Mononuclear cell (primary cell): ENCODE data around the gene AIPL1. TPM values are rescaled to one million over a fixed set of nuclear protein-coding genes. Genes with fewer than 3 reads are reported as not detected.

ENCODE experiments used
- H3K27me3 ChIP-seq: 2 replicates; pipeline ENCODE4 v1.6.0; 2011; ENCODE audit warnings: low read length, control low read depth; ENCODE audit not compliant: insufficient read depth
- H3K4me1 ChIP-seq: 2 replicates; pipeline ENCODE4 v1.5.1; 2011; ENCODE audit warnings: mild to moderate bottlenecking, low read length, control low read depth; ENCODE audit not compliant: insufficient read depth
- H3K4me3 ChIP-seq: 2 replicates; pipeline ENCODE4 v1.5.1; 2011; ENCODE audit warnings: mild to moderate bottlenecking, low read length, moderate library complexity
- H3K9me3 ChIP-seq: 2 replicates; pipeline ENCODE4 v1.5.1; 2011; ENCODE audit warnings: low read depth, mild to moderate bottlenecking, control low read depth, low read length
- total RNA-seq: library from RNA; depleted of rRNA; stranded (reverse); fragments of >200 nt; gene quantifications from one replicate; pipeline ENCODE4 v1.2.3, GENCODE V29; 2012

AIPL1 gene
- total RNA-seq, 1 donor, result under 0.01 TPM

DNA sequence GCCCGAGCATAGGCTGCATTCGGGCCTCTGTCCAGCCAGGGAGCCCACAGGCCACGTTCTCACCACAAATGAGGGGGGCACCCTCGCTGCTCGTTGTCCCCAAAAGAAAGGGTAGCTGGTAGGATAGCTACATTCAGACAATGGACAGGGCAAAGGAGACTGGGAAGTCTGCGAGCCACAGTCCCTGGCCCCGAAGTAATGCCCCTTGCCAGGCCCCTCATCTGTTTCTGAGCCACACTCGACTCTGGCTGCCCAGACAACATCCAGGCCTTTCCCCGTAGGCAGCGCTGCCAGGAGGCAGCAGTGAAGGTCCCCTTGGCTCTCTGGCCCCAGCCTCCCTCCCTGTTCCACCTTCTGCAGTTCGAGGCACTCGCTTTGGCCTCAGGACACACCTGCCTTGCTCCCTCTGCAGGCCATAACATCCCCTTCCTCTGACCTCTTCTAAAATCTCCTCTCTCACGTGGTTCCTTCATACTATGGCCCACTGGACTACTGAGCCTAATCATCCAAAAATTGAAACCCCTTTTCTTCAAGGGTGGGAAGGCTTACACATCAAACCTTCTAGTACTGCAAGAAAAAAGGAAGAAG, 12.2 kb downstream of the AIPL1 start:
- no peaks in the 10 kb centered on the region for H3K9me3 ChIP-seq
- H3K27me3 ChIP-seq, result peaks cover 3% of the 10 kb centered on the region
- H3K4me3 ChIP-seq, result no peak overlapping the region
- peaks cover 12% of the 10 kb centered on the region for H3K4me1 ChIP-seq

DNA sequence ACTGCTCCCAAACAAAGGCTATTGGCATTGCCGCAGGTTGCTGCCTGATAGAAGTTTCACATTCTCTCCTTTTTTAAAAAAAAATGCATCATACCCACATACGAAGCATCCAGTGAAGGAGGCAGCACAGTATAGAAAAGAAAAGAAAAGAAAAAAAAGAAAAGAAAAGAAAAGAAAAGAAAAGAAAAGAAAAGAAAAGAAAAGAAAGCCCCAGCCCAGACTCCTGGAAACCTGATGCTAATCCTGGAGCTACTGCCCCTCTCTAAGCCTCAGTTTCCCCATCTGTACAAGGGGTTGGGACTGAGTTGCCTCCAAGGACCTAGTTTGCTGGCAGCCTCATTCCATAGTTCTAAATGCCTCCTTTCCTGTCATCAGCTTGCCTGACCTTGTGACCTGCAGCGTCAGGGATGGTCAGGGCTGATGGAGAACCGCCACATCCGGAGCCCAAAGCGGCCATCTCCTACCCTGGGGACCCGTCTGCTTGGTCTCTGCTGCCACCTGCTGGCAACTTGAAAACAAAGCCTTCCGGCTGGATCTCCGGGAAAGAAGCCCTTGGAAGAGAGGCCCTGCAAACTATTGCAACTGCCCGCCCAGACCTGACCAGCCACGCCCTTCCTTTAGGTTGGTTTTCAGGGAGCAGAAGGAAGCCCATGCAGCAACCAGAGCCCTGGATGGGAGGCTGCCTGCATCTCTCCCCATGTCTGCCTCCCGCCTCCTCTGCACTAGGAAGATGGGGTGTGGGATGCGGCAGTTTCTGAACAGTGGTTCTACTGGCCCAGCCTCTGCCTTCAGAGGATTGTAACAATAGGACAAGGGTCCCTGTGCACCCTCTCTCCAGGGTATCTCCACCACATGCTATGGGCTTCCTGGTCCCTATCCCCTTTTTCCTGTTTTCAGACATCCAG, 13.0 kb downstream of the AIPL1 start:
- Histone ChIP-seq H3K27me3 (peaks cover 3% of the 10 kb centered on the region), H3K9me3 (no peaks in the 10 kb centered on the region), H3K4me1 (peaks cover 4% of the 10 kb centered on the region), H3K4me3 (no peak overlapping the region)

DNA sequence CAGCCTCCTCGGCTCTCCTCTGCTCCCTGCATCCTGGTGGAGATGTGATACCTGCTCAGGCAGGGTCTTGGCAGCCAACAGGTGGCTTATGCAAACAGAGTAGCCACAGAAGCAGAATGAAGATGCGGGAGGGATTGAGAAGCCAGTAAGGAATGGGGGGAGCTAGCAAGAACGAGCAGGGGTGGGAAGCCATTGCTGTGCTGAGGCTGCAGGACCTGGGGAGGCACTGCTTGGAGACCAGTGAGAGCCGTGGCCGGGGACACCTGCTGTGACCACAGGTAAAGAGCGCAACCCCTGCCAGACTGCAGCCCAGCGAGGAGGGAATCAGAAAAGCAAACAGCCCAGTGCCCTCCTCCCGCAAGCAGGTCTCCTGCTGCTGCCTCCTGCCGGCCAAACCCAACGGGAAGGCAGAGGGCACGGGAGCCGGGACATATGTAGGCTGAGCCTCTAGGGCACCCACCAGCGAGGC, 14.7 kb downstream of the AIPL1 start:
- H3K27me3 ChIP-seq, result peaks cover 3% of the 10 kb centered on the region
- H3K4me1 ChIP-seq, result no peaks in the 10 kb centered on the region
- H3K4me3 ChIP-seq, result no peak overlapping the region
- H3K9me3 ChIP-seq, result no peaks in the 10 kb centered on the region

DNA sequence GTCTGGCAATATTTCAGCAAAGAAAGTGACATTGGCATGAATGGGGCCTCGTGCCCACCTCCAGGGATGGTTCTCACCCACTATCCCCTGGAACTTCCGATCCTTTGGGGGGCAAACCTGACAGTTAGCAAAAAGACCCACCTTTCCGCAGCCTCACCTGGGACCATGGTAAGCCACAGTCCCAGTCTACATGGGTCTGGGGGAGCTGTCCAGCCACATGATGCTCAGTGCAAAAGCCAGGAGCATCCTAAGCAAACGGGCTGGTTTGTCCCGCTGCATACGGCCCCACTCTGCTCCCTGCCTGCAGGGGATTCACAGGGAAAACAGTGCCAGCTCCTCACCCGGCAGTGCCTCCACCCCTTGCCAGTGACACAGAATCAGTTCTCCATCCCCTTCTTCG, 19.3 kb downstream of the AIPL1 start:
- H3K27me3 ChIP-seq, result no peaks in the 10 kb centered on the region
- no peaks in the 10 kb centered on the region for H3K4me1 ChIP-seq
- no peak overlapping the region for H3K4me3 ChIP-seq

DNA sequence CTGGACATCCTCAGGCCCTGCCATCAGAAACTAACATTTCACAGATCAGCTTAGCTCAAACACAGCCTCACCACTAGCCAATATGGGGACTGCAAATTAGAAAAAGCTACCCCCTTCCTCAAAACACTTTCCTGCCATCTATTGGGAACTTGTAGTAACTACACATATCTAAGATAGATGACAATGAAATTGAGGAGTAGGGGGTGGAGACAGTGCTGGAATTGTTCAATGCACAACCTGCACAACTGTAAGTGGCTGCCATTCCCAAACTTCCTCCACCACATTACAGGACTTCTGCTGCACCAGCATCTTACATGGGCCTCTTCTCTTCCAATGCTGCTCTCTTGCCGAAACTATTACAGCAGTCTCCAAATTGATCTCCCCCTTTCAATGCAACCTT, 21.9 kb downstream of the AIPL1 start:
- H3K9me3 ChIP-seq, result no peaks in the 10 kb centered on the region
- no peaks in the 10 kb centered on the region for H3K27me3 ChIP-seq
- no peaks in the 10 kb centered on the region for H3K4me1 ChIP-seq
- no peak overlapping the region for H3K4me3 ChIP-seq

More for the DNA sequence above, 19.3 kb downstream of the AIPL1 start:
- H3K9me3 ChIP-seq, result no peaks in the 10 kb centered on the region

DNA sequence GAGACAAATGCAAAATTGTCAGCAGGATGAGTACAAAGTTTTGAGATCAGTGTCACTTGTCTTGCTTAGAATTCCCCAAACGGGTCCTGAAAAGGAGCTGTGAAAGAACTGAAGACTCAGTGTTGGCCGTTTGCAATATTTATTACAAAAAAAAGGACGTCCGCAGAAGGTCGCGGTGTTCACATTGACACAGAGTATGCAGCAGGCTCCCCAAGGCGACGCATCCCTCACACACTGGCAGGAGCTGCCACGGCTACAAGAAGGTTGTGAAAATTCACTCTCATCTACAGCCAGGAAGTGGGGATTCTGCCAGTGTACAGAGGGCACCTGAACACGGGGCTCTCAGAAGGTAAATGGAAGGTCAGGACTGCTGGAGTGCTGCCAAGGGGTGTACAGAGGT, 26.2 kb downstream of the AIPL1 start:
- H3K27me3 ChIP-seq, result no peaks in the 10 kb centered on the region
- no peaks in the 10 kb centered on the region for H3K4me1 ChIP-seq
- H3K9me3 ChIP-seq, result no peaks in the 10 kb centered on the region
- H3K4me3 ChIP-seq, result no peak overlapping the region

DNA sequence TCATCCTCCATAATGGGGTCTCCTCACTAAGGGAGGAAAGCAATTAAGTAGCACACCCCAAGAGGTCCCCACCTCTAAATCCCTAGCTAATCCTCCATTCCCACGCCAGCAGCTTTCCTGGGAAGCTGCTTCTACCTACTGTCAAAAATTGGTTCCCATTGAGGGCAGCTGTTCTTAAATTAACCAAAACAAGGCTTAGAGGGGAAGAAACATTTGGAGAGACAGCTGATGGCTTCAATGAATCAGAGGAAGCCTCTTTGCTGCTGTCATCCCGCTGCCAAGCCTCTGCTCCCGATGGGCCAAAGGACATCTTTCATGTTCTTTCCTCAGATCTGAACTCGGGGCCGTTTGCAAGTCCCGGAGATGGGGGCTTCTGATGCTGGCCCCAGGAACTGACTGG, 26.6 kb downstream of the AIPL1 start:
- Histone ChIP-seq H3K27me3 (no peaks in the 10 kb centered on the region), H3K4me3 (no peak overlapping the region), H3K4me1 (no peaks in the 10 kb centered on the region), H3K9me3 (no peaks in the 10 kb centered on the region)

DNA sequence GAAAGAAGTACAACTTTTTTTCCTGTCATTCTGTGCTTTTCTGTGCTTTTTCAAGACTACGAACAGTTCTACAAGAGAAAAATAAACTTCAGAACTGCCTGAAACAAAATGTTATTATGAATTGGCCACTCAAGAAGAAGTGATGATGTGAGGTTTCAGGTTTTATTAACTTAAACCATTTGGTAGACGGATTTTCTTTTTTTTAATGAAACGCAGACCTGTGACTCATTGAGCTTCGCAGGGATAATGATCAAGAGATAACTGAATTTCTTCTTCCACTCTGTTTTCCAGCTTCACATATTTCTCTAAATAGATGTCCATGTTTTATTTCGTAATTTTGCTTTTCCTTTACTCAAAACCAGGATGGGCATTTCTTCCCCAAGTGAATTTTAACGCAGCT, 32.7 kb downstream of the AIPL1 start:
- Histone ChIP-seq H3K27me3 (no peaks in the 10 kb centered on the region), H3K4me1 (no peaks in the 10 kb centered on the region), H3K9me3 (no peaks in the 10 kb centered on the region), H3K4me3 (no peak overlapping the region)

DNA sequence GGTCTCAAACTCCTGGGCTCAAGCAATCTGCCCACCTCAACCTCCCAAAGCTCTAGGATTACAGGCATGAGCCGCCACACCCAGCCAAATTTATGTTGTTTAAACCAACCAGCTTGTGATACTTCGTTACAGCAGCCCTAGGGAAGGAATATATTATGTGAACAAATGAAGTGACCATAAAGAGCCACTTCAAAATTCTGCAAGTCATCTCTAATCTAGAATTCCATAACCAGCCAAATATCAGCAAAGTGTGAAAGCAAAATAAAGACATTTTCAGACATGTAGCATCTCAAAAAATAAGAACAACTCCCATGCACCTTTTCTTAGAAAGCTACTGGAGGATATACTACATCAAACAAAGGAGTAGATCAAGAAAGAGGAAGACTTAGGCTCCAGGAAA, 36.0 kb downstream of the AIPL1 start:
- Histone ChIP-seq H3K4me3 (no peak overlapping the region), H3K27me3 (no peaks in the 10 kb centered on the region), H3K4me1 (no peaks in the 10 kb centered on the region), H3K9me3 (no peaks in the 10 kb centered on the region)

DNA sequence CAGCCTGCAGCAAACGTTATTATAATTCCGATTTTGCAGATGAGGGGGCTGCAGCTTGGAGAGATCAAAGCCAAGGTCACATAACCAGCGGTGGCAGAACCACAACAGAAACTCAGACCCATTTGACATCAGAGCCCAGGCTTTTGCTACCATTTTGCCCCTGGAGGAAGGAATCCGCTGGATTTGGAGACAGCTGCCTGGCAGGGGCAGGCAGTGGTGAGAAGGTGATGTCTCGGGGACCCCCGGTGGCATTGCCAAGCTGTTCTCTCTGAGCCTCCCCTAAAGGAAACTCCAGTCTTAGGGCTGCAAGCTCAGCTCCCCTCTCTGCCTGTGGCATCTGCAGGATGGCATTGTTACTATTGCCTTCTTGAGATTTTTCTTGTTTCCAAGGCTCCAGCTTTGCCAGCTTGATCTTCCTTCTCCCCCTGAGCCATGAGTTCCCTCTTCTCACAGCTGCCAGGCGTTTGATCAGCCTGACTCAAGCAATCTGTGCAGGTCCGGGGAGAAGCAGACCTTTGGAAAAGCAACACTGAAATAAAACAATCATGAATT, 40.8 kb downstream of the AIPL1 start:
- Histone ChIP-seq H3K9me3 (no peaks in the 10 kb centered on the region), H3K4me1 (no peaks in the 10 kb centered on the region), H3K4me3 (no peak overlapping the region), H3K27me3 (no peaks in the 10 kb centered on the region)

DNA sequence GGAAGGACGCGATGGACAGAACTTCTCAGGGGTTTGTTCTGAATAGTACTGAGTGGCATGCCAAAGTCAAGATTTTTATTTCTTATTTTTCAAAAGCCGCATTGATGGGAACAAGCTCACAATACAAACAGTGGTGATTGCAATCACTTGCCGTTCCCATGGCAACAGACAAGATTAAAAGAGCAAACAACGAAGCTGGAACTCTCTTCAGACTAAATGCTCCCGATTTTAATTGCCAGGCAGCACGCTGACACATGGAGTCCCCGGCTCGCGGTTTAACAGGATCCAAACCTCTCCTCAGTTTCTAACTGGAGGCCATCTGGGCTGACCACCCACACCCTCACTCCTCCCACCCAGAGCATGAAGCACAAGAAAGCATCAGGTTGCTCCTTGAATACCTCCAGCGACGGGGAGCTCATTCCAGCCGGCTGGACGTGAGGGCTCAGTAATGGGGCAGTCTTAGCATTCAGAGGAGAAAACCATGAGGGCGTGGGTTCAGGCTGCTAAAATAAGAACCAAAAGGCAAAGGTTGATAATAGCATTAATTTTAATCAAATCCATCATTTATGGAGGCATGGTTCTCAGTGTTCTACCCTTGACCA, 41.5 kb downstream of the AIPL1 start:
- Histone ChIP-seq H3K9me3 (no peaks in the 10 kb centered on the region), H3K4me1 (no peaks in the 10 kb centered on the region), H3K4me3 (no peak overlapping the region), H3K27me3 (no peaks in the 10 kb centered on the region)

DNA sequence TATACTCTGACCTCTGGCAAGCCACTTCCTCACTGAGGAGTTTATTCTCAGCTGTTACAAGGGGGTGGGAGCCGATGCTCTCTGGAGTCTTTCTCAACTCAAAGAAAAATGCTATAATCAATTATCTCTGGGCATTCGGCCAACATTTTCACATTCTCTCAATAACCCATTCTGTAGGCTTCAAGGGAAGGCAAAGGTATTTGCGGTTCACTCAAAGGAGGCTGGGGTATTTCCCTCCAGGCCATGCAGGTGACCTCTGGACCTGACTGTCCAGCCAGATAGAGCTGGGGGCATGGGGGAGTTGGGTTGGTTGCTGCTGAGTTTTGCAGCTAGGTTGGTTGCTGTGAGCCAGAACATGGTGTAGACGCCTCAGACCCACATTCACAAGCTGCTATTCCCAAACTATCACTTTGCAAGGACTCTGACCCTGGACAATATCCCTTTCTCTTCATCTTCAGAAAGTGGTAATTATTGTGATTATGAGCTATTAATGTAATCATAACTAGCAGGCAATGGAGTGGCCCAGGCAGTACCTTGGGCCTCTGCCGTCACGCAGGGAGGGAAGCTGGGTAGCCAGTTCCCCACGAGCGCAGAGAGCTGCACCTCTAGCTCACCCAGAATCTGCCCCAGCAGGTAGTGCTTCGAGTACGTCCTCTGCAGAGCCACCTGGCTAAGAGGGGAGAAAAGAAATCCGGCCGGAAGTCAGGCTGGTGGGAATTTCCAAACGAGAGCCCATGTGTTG, 42.1 kb downstream of the AIPL1 start:
- Histone ChIP-seq H3K27me3 (no peaks in the 10 kb centered on the region), H3K9me3 (no peaks in the 10 kb centered on the region)

DNA sequence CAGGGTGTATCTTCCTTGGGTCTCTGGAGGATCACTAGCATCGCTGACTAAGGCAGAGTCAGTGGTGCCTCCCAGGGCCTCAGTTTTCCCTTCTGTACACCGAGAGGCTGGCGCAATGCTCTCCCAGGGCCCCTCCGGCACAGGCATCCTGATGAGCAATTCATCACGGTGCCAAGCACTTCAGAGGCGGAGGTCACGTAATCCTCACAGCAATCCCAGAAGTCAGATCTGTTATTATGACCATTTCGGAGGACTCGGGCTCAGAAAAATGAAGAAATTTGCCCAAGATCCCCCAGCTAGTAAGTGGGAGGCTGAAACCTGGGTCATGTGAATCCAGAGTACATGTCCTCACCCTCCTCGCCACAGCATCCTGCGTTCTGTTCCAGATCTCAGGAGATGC, 46.5 kb downstream of the AIPL1 start:
- no peak overlapping the region for H3K4me3 ChIP-seq
- H3K27me3 ChIP-seq, result no peaks in the 10 kb centered on the region
- no peaks in the 10 kb centered on the region for H3K9me3 ChIP-seq
- no peaks in the 10 kb centered on the region for H3K4me1 ChIP-seq

More for the DNA sequence above, 42.1 kb downstream of the AIPL1 start:
- Histone ChIP-seq H3K4me3 (no peak overlapping the region), H3K4me1 (no peaks in the 10 kb centered on the region)

DNA sequence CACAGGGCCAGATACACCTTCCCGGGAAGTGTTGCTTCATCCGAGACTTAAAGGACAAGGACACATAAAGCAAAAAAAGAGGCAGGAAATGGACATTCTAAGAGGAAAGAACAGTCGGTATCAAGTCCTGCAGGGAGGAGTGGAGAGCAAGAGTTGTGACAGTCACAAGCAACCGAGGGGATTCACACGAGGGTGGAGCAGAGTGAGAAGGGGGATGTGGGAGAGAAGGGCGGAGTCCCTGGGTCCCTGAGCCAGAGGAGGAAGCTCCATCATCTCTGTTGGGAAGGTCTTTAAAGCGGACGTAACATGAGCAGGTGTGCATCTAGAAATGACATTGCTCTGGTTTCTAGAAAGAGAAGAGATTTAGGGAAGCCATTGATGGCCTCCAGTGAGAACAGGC, 47.1 kb downstream of the AIPL1 start:
- no peaks in the 10 kb centered on the region for H3K27me3 ChIP-seq

DNA sequence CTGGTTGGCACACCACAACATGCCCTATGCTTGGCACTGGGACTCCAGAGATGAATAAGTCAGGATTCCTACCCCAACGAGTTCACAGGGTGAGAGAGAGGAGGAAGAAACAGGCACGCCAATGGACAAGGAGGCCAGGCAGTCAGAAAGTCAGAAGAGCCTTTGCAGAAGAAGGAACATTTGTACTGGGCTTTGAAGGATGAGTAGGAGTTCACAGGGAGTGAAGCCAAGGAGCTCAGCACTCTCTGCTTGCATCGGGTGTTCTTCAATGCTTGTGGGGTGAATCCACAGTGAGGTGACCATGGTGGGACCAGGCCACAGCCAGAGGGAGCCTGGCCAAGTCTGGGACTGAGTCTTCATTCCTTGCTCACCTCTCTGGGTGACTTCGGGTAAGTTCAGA, 47.5 kb downstream of the AIPL1 start:
- H3K27me3 ChIP-seq, result no peaks in the 10 kb centered on the region
- no peaks in the 10 kb centered on the region for H3K4me1 ChIP-seq
- no peaks in the 10 kb centered on the region for H3K9me3 ChIP-seq
- no peak overlapping the region for H3K4me3 ChIP-seq

More for the DNA sequence above, 47.1 kb downstream of the AIPL1 start:
- Histone ChIP-seq H3K4me3 (no peak overlapping the region), H3K9me3 (no peaks in the 10 kb centered on the region), H3K4me1 (no peaks in the 10 kb centered on the region)
